Adipocyte (in vitro differentiated cells): ENCODE results near the gene TMBIM6.

Source experiments
- DNase-seq: peaks from one replicate; pipeline ENCODE4 v3.0.0-alpha.2; 2015; ENCODE audit warnings: low read depth
- H3K27me3 ChIP-seq: replicated peaks from 2 replicates; pipeline ENCODE4 v1.7.0; 2013; ENCODE audit warnings: mild to moderate bottlenecking, low read length, moderate library complexity; ENCODE audit not compliant: control insufficient read depth, insufficient read depth
- H3K36me3 ChIP-seq: 2 replicates; pipeline ENCODE4 v1.7.0; 2013; ENCODE audit warnings: low read length, mild to moderate bottlenecking, moderate library complexity; ENCODE audit not compliant: control insufficient read depth, insufficient read depth, severe bottlenecking
- H3K4me1 ChIP-seq: 2 replicates; pipeline ENCODE4 v1.7.0; 2013; ENCODE audit warnings: mild to moderate bottlenecking, low read length, moderate library complexity; ENCODE audit not compliant: control insufficient read depth, insufficient read depth
- H3K4me3 ChIP-seq: 2 replicates; pipeline ENCODE4 v1.7.0; 2013; ENCODE audit warnings: mild to moderate bottlenecking, low read length, moderate library complexity
- H3K9ac ChIP-seq: 2 replicates; pipeline ENCODE4 v1.7.0; 2013; ENCODE audit warnings: mild to moderate bottlenecking, low read length, moderate library complexity
- H3K9me3 ChIP-seq: 2 replicates; pipeline ENCODE4 v1.7.0; 2013; ENCODE audit warnings: mild to moderate bottlenecking, low read length, moderate library complexity; ENCODE audit not compliant: control insufficient read depth

TMBIM6 gene

DNA sequence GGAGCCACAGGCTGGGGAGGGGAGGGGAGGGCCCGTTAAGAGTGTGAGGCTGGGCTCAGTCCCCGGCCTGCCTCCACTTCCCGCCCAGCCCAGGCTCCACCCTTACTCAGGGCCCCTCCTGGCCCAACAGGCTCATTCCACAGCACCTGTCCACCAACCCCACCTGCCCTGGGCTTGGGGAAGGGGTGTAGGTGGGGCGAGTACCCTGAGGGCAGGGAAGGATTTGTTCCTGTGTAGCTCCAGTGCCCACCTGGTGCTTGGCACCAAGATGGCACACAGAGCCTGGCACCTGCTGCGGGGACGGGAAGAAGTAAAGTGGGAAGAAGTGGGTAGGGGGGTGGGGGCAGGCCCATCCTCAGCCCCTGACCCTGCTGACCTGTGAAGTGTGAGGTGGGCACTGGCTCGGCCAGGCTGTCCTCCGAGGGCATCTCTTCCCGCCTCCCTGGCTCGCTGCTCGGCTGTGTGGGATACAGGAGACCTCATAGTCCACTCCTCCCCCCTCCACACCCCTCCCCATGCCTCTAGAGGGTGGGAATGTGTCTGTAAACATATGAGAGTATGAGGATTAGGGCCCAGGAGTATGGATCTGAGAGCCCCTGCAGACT is 51.7 kb downstream of the TMBIM6 start:
- H3K36me3 ChIP-seq = peaks cover 63% of the 10 kb centered on the region
- no peaks in the 10 kb centered on the region for H3K27me3 ChIP-seq
- no peak overlapping the region for H3K9ac ChIP-seq
- H3K9me3 ChIP-seq = no peaks in the 10 kb centered on the region
- H3K4me1 ChIP-seq = no peaks in the 10 kb centered on the region
- H3K4me3 ChIP-seq = no peak overlapping the region
- DNase-seq = no peak

DNA sequence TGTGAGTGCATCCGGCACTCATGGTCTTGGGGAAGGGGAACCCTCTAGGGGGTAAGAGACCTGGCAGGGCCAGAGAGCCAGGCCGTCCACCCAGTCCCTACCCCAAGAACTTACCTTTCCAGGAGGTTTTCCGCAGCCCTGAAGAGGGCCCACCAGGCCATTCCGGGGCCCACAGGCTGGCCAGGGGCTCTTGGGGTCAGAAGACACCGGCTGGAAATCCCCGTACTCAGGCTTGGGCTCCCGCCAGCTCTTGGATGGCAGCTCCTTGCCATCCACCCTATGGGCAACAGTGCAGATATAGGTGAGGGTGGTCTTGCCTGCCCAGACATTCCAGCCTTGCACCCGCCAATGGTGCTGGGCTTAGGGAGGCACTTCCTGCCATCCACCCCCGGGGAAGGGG is 52.3 kb downstream of the TMBIM6 start:
- Histone ChIP-seq H3K9me3 (no peaks in the 10 kb centered on the region), H3K27me3 (no peaks in the 10 kb centered on the region), H3K36me3 (peaks cover 69% of the 10 kb centered on the region), H3K4me1 (no peaks in the 10 kb centered on the region), H3K9ac (no peak overlapping the region), H3K4me3 (no peak overlapping the region)
- no peak for DNase-seq

DNA sequence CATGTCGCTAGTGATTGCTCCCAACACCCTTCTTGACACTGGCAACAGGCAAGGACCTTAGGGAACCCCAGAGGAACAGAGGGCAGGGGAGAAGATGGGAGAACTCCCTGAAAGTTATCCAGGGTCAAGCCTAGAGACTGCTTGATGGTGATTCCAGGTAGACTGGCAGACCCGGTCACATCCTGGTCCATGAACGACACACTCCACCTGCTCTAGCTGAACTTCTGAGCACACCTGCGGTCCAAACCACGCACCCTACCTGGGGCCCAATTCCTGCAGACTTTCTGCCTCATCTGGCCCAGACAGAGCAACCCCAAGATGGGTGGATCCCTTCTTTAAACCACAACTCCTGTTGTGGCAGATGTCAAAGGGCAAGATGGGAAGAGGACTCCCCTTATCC is 52.7 kb downstream of the TMBIM6 start:
- H3K4me1 ChIP-seq = no peaks in the 10 kb centered on the region
- no peaks in the 10 kb centered on the region for H3K27me3 ChIP-seq
- peaks cover 73% of the 10 kb centered on the region for H3K36me3 ChIP-seq
- H3K9me3 ChIP-seq = no peaks in the 10 kb centered on the region
- H3K4me3 ChIP-seq = no peak overlapping the region
- no peak for DNase-seq
- H3K9ac ChIP-seq = no peak overlapping the region

DNA sequence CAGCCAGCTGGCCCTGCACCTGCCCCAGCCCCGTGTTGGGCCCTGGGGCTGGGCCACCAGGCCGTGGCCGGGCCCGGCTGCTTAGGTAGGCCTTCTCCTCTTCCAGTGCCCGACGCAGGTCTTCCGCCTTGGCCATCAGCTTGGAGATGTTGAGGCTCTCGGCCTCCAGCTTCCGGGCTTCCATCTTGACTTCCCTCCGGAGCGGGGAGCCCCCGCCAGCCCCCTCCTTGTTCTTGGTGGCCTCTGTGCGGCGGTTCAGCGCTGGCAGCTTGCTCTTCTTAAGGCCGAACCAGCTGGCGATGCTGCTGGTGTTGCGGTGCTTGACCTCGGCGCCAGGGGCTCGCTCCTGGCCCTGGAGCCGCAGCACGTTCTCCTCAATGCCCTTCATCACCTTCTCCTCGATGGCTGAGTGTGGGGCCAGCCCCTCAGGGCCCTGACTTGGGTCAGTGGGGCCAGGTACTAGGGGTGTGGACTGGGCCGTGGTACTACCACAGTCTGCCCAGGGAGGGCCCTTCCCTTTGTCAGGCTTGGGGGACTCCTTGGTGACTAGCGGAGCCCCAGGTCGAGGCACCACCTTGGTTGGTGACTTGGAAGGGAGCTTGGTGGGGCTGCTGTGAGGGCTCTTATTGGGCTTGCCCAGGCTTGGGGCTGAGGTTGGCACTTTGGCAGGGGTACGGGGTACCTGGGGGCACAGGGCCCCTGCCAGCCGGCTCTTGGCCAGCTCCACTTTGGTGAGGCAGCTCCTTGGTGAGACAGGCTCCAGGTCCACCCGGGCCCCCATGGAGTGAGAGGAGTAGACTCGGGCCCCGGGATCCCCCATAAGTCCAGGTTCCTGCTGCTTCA is 53.7 kb downstream of the TMBIM6 start:
- Histone ChIP-seq H3K4me1 (peaks cover under 1% of the 10 kb centered on the region), H3K4me3 (no peak overlapping the region), H3K36me3 (peaks cover 75% of the 10 kb centered on the region), H3K27me3 (no peaks in the 10 kb centered on the region), H3K9ac (no peak overlapping the region), H3K9me3 (no peaks in the 10 kb centered on the region)
- DNase-seq = no peak

DNA sequence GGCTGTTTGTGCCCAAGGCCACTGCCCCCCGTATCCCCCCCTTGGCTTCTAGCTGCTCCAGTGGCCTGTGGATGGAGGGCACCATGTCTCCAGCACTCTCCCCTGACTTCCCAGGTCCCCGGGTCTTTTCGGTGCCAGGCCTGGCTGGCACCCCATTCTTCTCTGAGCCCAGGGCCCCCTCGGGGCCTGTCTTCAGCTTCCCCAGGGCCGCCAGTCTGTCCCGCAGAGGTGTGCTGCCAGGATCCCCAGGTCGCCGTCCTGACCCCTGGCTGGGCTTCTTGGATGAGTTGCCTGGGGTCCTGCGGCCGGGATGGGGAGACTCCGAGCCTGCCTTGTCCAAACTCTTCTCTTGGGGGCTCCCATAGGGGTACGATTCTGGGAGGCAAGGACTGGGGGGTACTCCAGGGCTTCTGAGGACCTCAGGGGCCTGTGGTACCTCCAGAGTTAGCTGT is 54.3 kb downstream of the TMBIM6 start:
- no peak overlapping the region for H3K4me3 ChIP-seq
- H3K9ac ChIP-seq = no peak overlapping the region
- H3K27me3 ChIP-seq = no peaks in the 10 kb centered on the region
- no peaks in the 10 kb centered on the region for H3K9me3 ChIP-seq
- DNase-seq = no peak
- peaks cover 81% of the 10 kb centered on the region for H3K36me3 ChIP-seq
- H3K4me1 ChIP-seq = peaks cover 7% of the 10 kb centered on the region

DNA sequence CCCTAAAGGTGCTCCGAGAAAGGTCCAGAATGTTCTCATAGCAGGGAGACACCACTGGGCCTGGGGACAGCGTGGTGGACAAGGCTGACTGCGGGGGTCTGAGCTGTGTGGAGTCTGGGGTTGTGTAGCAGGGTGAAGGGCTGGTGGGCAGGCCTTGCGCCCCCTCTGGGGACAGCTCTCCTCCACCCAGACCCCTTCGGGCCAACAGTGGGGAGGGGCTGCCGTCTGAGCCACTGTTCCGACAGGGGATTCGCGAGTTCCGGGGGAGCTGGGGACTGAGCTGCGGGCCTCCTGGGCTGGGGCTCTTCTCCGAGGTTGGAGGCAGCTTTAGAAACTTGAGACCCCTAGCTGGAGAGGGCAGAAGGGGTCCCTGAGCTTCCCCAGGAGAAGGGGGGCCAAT is 54.8 kb downstream of the TMBIM6 start:
- Histone ChIP-seq H3K9ac (no peak overlapping the region), H3K36me3 (peaks cover 86% of the 10 kb centered on the region), H3K4me1 (peaks cover 12% of the 10 kb centered on the region), H3K27me3 (no peaks in the 10 kb centered on the region), H3K4me3 (no peak overlapping the region), H3K9me3 (no peaks in the 10 kb centered on the region)
- no peak for DNase-seq

DNA sequence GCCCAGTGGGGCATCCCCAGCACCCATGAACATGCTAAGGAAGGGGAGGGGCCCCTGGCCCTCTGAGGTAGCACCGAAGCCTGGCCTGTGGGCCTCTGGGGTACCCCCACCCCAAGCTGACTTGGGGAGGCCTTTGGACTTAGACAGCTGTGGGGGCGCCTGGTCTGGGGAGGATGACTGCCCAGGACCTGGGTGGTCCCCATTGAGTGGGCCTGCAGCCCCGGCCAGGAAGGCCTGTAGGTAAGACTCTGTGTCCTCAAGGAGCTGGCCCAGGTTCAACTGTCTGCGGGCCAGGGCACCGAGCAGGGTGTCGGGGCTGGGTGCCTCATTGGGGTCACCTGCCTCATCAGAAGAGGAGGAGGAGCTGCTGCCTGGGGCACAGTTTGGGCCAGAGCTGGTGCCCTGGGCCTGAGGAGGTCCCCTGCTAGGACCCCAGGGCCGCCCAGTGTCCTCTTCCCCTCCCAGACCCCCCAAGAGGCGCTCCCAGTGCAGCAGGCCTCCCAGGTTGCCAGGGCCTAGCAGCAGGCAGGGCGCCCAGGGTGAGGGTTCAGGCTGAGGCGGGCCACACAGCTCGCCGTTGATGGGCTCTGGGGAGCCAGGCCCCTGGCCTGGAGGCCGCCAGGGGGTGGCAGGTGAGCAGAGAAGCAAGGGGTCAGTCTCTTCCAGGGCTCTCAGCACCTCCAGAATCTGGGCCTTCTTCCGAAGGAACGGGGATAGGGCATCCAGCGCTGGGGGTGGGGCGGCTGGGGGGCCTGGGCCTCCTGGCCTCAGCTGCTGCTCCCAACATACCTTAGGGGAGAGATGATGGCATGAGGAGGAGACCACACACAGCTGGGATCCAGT is 55.5 kb downstream of the TMBIM6 start:
- DNase-seq = no peak
- Histone ChIP-seq H3K36me3 (peaks cover 86% of the 10 kb centered on the region), H3K4me1 (peaks cover 18% of the 10 kb centered on the region)

DNA sequence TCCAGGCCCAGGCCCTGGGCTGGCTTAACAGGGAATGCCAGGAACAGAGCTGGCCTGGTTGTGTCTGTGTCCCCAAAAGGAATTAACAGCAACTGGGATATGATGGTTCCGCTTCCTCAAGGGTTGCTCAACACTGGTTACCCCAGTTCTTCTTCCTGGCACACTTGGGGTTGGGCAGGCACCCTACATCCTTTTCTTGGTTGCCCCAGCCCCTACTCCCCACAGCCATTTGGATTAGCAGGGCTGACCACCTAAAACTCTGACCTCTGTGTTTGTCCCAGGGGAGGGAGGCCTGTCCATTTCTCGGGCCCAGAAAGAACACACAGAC is 56.1 kb downstream of the TMBIM6 start:
- Histone ChIP-seq H3K9me3 (no peaks in the 10 kb centered on the region), H3K4me3 (no peak overlapping the region), H3K9ac (no peak overlapping the region), H3K36me3 (peaks cover 85% of the 10 kb centered on the region), H3K4me1 (peaks cover 19% of the 10 kb centered on the region), H3K27me3 (no peaks in the 10 kb centered on the region)
- no peak for DNase-seq

More for the DNA sequence above, 55.5 kb downstream of the TMBIM6 start:
- H3K9ac ChIP-seq = no peak overlapping the region
- H3K4me3 ChIP-seq = no peak overlapping the region
- no peaks in the 10 kb centered on the region for H3K9me3 ChIP-seq
- H3K27me3 ChIP-seq = no peaks in the 10 kb centered on the region

DNA sequence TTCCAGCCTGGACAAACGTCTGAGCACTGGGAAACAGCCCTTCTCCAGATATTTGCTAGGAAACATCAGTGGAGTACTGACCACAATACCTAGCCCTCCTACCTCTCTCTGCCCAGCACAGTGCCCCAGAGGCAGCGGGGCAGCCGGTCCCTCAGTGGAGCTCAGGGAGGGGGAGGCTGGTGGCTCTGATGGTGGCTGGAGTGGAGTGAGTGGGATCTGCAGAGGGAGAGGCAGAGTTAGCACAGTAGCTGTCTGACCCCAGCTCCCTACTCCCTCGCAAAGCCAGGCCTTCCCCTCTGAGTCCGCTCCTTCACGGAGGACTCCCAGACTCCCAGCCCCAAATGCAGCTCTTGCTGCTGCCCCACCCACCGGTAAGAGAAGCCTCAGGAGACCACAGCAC is 56.9 kb downstream of the TMBIM6 start:
- Histone ChIP-seq H3K27me3 (no peaks in the 10 kb centered on the region), H3K9ac (no peak overlapping the region), H3K36me3 (peaks cover 90% of the 10 kb centered on the region), H3K9me3 (no peaks in the 10 kb centered on the region), H3K4me1 (peaks cover 19% of the 10 kb centered on the region), H3K4me3 (no peak overlapping the region)
- no peak for DNase-seq

DNA sequence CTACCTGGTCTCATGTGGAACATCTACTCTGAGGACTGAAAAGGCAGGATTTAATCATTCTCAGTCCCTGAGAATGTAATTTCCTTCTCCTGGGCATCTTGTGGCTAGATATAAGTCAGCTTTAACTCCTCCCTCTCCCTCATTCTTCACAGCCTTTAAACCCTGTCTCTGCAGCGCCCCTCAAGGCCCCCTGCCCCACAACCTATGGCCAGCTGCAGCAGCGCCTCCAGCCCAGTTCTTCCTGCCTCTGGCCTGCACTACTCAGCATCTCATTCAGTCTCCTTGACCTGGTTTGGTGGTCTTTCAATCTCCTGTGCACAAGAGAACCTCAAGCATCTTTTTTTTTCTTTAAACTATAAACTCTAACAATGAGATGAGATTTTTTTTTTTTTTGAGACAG is 57.6 kb downstream of the TMBIM6 start:
- Histone ChIP-seq H3K4me3 (no peak overlapping the region), H3K36me3 (peaks cover 94% of the 10 kb centered on the region), H3K27me3 (no peaks in the 10 kb centered on the region), H3K9ac (no peak overlapping the region), H3K4me1 (peaks cover 19% of the 10 kb centered on the region), H3K9me3 (no peaks in the 10 kb centered on the region)
- no peak for DNase-seq

DNA sequence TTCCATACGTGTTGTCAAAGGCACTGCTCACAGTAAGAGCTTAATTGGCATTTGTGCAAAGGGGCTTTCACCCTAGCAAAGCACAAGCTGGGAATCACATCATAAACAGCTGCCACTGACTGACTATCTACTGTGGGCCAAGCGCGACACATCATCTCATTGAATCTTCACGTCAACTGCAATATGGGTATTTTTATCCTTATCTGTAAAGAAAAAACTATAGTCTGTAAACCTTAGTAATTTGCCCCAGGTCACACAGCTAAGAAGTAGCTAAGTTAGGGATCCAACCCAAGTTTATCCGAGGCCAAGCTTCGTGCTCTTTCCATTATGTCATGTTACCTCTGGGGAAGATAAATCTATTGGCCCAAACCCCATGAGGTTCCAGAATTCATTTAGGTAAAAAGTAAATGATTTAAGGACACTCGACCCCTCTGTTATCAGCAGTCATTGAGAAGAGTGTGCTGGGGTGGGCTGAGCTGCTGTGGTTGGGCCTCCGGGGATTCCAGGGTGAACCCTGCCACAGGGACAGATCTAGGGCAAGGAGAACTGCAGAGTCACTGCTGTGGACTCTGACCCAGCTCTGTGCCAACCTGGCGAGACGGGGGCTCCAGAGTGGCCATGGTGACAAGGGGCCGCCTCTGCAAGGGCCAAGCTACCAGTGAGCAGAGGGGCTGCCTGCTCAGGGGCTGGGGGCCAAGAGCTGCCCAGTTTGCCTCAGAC is 59.2 kb downstream of the TMBIM6 start:
- no peaks in the 10 kb centered on the region for H3K27me3 ChIP-seq
- H3K4me1 ChIP-seq = peaks cover 19% of the 10 kb centered on the region
- peaks cover 94% of the 10 kb centered on the region for H3K36me3 ChIP-seq

More for the DNA sequence above, 59.2 kb downstream of the TMBIM6 start:
- H3K9ac ChIP-seq = peak overlapping the region; percentile 61
- H3K4me3 ChIP-seq = peak overlapping the region; percentile 58
- no peak for DNase-seq
- H3K9me3 ChIP-seq = no peaks in the 10 kb centered on the region
